ENCODE results near the gene LTK. TPM values are rescaled to one million over a fixed set of nuclear protein-coding genes. Genes with fewer than 3 reads are reported as not detected.

Gene LTK
- total and polyA plus RNA-seq, 4 donors: 0.19 to 1.9 (median 0.75) TPM

GRCh38 chr15:41490355-41490754 is 23.3 kb downstream of the LTK start:
- H3K36me3 ChIP-seq (ENCODE audit: control insufficient read depth in 1 of 2, insufficient read depth in 2 of 2, low read length in 1 of 2): no peaks in the 10 kb centered on the region
- no peak for DNase-seq
- no peaks in the 10 kb centered on the region for H3K9me3 ChIP-seq (ENCODE audit: control insufficient read depth, low read length)
- H3K4me1 ChIP-seq (ENCODE audit: control insufficient read depth in 1 of 2, insufficient read depth in 2 of 2, low read length in 2 of 2): no peaks in the 10 kb centered on the region
- 33 to 41% methylated on average over 4 of the region's 4 CpGs for WGBS, 2 donors
- no peaks in the 10 kb centered on the region for H3K27me3 ChIP-seq (ENCODE audit: control insufficient read depth in 1 of 2, insufficient read depth in 2 of 2, low read length in 1 of 2)
- intact Hi-C loops (cut with DNase I): loop anchor here in 1 of 2 donors (5.0 kb wide), 1 partner anchor 73 kb away; the partner anchor contains the start of gene RTF1
- H3K4me3 ChIP-seq (ENCODE audit: low read length in 2 of 2): no peak overlapping the region
- ATAC-seq (ENCODE audit: low FRiP score): no peak
- H3K27ac ChIP-seq (ENCODE audit: low read depth in 1 of 2, low read length in 2 of 2): no peak overlapping the region

GRCh38 chr15:41489641-41490040 is 24.0 kb downstream of the LTK start:
- Histone ChIP-seq H3K27ac (ENCODE audit: low read depth in 1 of 2, low read length in 2 of 2) (no peak overlapping the region), H3K27me3 (ENCODE audit: control insufficient read depth in 1 of 2, insufficient read depth in 2 of 2, low read length in 1 of 2) (no peaks in the 10 kb centered on the region), H3K9me3 (ENCODE audit: control insufficient read depth, low read length) (no peaks in the 10 kb centered on the region), H3K4me3 (ENCODE audit: low read length in 2 of 2) (no peak overlapping the region), H3K4me1 (ENCODE audit: control insufficient read depth in 1 of 2, insufficient read depth in 2 of 2, low read length in 2 of 2) (no peaks in the 10 kb centered on the region), H3K36me3 (ENCODE audit: control insufficient read depth in 1 of 2, insufficient read depth in 2 of 2, low read length in 1 of 2) (no peaks in the 10 kb centered on the region)
- ATAC-seq (ENCODE audit: low FRiP score): no peak
- 98 to 100% methylated on average over 2 of the region's 2 CpGs for WGBS, 2 donors
- DNase-seq: no peak
- intact Hi-C loops (cut with DNase I): loop anchor here in 1 of 2 donors (5.0 kb wide), 1 partner anchor 72 kb away; the partner anchor contains the start of gene RTF1

- WGBS, 2 donors: 88% methylated on average over 2 of the region's 2 CpGs
- H3K4me3 ChIP-seq (ENCODE audit: low read length in 2 of 2): no peak overlapping the region
- ATAC-seq (ENCODE audit: low FRiP score): no peak
Observed at GRCh38 chr15:41487802-41488201, 25.8 kb downstream of the LTK start.

GRCh38 chr15:41487381-41487780 is 26.2 kb downstream of the LTK start:
- DNase-seq: no peak
- no peaks in the 10 kb centered on the region for H3K4me1 ChIP-seq (ENCODE audit: control insufficient read depth in 1 of 2, insufficient read depth in 2 of 2, low read length in 2 of 2)
- no peaks in the 10 kb centered on the region for H3K36me3 ChIP-seq (ENCODE audit: control insufficient read depth in 1 of 2, insufficient read depth in 2 of 2, low read length in 1 of 2)
- no peaks in the 10 kb centered on the region for H3K27me3 ChIP-seq (ENCODE audit: control insufficient read depth in 1 of 2, insufficient read depth in 2 of 2, low read length in 1 of 2)
- H3K9me3 ChIP-seq (ENCODE audit: control insufficient read depth, low read length): no peaks in the 10 kb centered on the region
- no peak for ATAC-seq (ENCODE audit: low FRiP score)
- 88 to 90% methylated on average over 9 of the region's 9 CpGs for whole genome bisulfite sequencing, 2 donors
- no peak overlapping the region for H3K27ac ChIP-seq (ENCODE audit: low read depth in 1 of 2, low read length in 2 of 2)
- intact Hi-C loops (cut with DNase I): no loop called here
- H3K4me3 ChIP-seq (ENCODE audit: low read length in 2 of 2): no peak overlapping the region

More at GRCh38 chr15:41487802-41488201, 25.8 kb downstream of the LTK start:
- intact Hi-C loops (cut with DNase I): no loop called here
- no peak for DNase-seq
- Histone ChIP-seq H3K4me1 (ENCODE audit: control insufficient read depth in 1 of 2, insufficient read depth in 2 of 2, low read length in 2 of 2) (no peaks in the 10 kb centered on the region), H3K27ac (ENCODE audit: low read depth in 1 of 2, low read length in 2 of 2) (no peak overlapping the region), H3K36me3 (ENCODE audit: control insufficient read depth in 1 of 2, insufficient read depth in 2 of 2, low read length in 1 of 2) (no peaks in the 10 kb centered on the region), H3K9me3 (ENCODE audit: control insufficient read depth, low read length) (no peaks in the 10 kb centered on the region), H3K27me3 (ENCODE audit: control insufficient read depth in 1 of 2, insufficient read depth in 2 of 2, low read length in 1 of 2) (no peaks in the 10 kb centered on the region)

- WGBS, 2 donors: 81 to 82% methylated on average over 43 of the region's 43 CpGs
- no peak for DNase-seq
- no peaks in the 10 kb centered on the region for H3K9me3 ChIP-seq (ENCODE audit: control insufficient read depth, low read length)
- no peaks in the 10 kb centered on the region for H3K4me1 ChIP-seq (ENCODE audit: control insufficient read depth in 1 of 2, insufficient read depth in 2 of 2, low read length in 2 of 2)
- H3K4me3 ChIP-seq (ENCODE audit: low read length in 2 of 2): no peak overlapping the region
- ATAC-seq (ENCODE audit: low FRiP score): no peak
- no peaks in the 10 kb centered on the region for H3K27me3 ChIP-seq (ENCODE audit: control insufficient read depth in 1 of 2, insufficient read depth in 2 of 2, low read length in 1 of 2)
- no peak overlapping the region for H3K27ac ChIP-seq (ENCODE audit: low read depth in 1 of 2, low read length in 2 of 2)
- H3K36me3 ChIP-seq (ENCODE audit: control insufficient read depth in 1 of 2, insufficient read depth in 2 of 2, low read length in 1 of 2): no peaks in the 10 kb centered on the region
- intact Hi-C loops (cut with DNase I): no loop called here
Observed at GRCh38 chr15:41486286-41486685, 27.3 kb downstream of the LTK start.

- peaks cover 0 to 6% of the 10 kb centered on the region in 2 donors for H3K36me3 ChIP-seq (ENCODE audit: control insufficient read depth in 1 of 2, insufficient read depth in 2 of 2, low read length in 1 of 2)
- intact Hi-C loops (cut with DNase I): no loop called here
Observed at GRCh38 chr15:41484937-41485625, 28.5 kb downstream of the LTK start.

GRCh38 chr15:41483519-41483918 is 30.1 kb downstream of the LTK start:
- no peak for DNase-seq

More at GRCh38 chr15:41484937-41485625, 28.5 kb downstream of the LTK start:
- Histone ChIP-seq H3K9me3 (ENCODE audit: control insufficient read depth, low read length) (no peaks in the 10 kb centered on the region), H3K4me1 (ENCODE audit: control insufficient read depth in 1 of 2, insufficient read depth in 2 of 2, low read length in 2 of 2) (no peaks in the 10 kb centered on the region), H3K4me3 (ENCODE audit: low read length in 2 of 2) (no peak overlapping the region), H3K27me3 (ENCODE audit: control insufficient read depth in 1 of 2, insufficient read depth in 2 of 2, low read length in 1 of 2) (no peaks in the 10 kb centered on the region), H3K27ac (ENCODE audit: low read depth in 1 of 2, low read length in 2 of 2) (no peak overlapping the region)
- ATAC-seq (ENCODE audit: low FRiP score) (no peak), DNase-seq (no peak)
- WGBS, 2 donors: 64 to 71% methylated on average over 9 to 11 of the region's 11 CpGs

GRCh38 chr15:41483115-41483514 is 30.5 kb downstream of the LTK start:
- H3K27me3 ChIP-seq (ENCODE audit: control insufficient read depth in 1 of 2, insufficient read depth in 2 of 2, low read length in 1 of 2): no peaks in the 10 kb centered on the region
- intact Hi-C loops (cut with DNase I): no loop called here
- H3K36me3 ChIP-seq (ENCODE audit: control insufficient read depth in 1 of 2, insufficient read depth in 2 of 2, low read length in 1 of 2): peaks cover 4 to 10% of the 10 kb centered on the region in 2 donors
- H3K4me1 ChIP-seq (ENCODE audit: control insufficient read depth in 1 of 2, insufficient read depth in 2 of 2, low read length in 2 of 2): no peaks in the 10 kb centered on the region
- H3K9me3 ChIP-seq (ENCODE audit: control insufficient read depth, low read length): no peaks in the 10 kb centered on the region
- no peak overlapping the region for H3K27ac ChIP-seq (ENCODE audit: low read depth in 1 of 2, low read length in 2 of 2)
- no peak overlapping the region for H3K4me3 ChIP-seq (ENCODE audit: low read length in 2 of 2)
- DNase-seq: no peak
- no peak for ATAC-seq (ENCODE audit: low FRiP score)

More at GRCh38 chr15:41483519-41483918, 30.1 kb downstream of the LTK start:
- intact Hi-C loops (cut with DNase I): no loop called here
- WGBS, 2 donors: 91 to 94% methylated on average over 2 of the region's 2 CpGs
- Histone ChIP-seq H3K4me3 (ENCODE audit: low read length in 2 of 2) (no peak overlapping the region), H3K27me3 (ENCODE audit: control insufficient read depth in 1 of 2, insufficient read depth in 2 of 2, low read length in 1 of 2) (no peaks in the 10 kb centered on the region), H3K9me3 (ENCODE audit: control insufficient read depth, low read length) (no peaks in the 10 kb centered on the region), H3K4me1 (ENCODE audit: control insufficient read depth in 1 of 2, insufficient read depth in 2 of 2, low read length in 2 of 2) (no peaks in the 10 kb centered on the region), H3K27ac (ENCODE audit: low read depth in 1 of 2, low read length in 2 of 2) (no peak overlapping the region), H3K36me3 (ENCODE audit: control insufficient read depth in 1 of 2, insufficient read depth in 2 of 2, low read length in 1 of 2) (peaks cover 4 to 9% of the 10 kb centered on the region in 2 donors)
- no peak for ATAC-seq (ENCODE audit: low FRiP score)

Data from aorta (tissue), 5 donors.